Measurements from ENCODE around the gene MTFP1. TPM values are rescaled to one million over a fixed set of nuclear protein-coding genes. Genes with fewer than 3 reads are reported as not detected.

MTFP1 gene
- total and polyA plus RNA-seq, 4 donors: 6.8 to 20.2 (median 8.8) TPM

DNA sequence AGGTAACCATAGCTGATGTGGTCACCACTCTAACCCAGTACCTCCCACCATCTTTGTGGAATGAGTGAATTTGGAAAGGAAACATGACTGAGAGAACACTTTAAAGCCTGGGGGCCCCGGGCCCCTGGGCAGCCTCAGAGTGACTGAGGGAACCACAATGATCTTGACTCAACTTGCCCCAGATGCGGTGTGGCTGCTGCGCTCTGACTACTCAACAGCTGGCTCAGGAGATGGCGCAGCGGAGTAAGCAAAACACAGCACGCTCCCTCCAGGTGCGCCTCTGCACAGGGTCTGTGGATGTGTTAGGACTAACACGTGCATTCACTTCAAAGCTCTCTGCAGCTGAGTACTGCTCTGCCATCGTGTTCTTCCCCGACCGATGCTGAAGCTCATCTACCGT is 44.3 kb upstream of the MTFP1 start:
- H3K27me3 ChIP-seq (ENCODE audit: control insufficient read depth in 4 of 4, insufficient read depth in 4 of 4, low read length in 3 of 4): no peaks in the 10 kb centered on the region
- no peak overlapping the region for H3K27ac ChIP-seq (ENCODE audit: low read depth in 1 of 2, low read length in 2 of 2)
- no peak for DNase-seq (ENCODE audit: low spot score)
- H3K4me3 ChIP-seq (ENCODE audit: low read depth in 1 of 3, low read length in 3 of 3): no peak overlapping the region
- WGBS: 97% methylated on average over 12 of the region's 12 CpGs
- no peak for TF ChIP-seq YY1 (IDR thresholded peaks at IDR 0.05)
- TF ChIP-seq, protein P1, sequence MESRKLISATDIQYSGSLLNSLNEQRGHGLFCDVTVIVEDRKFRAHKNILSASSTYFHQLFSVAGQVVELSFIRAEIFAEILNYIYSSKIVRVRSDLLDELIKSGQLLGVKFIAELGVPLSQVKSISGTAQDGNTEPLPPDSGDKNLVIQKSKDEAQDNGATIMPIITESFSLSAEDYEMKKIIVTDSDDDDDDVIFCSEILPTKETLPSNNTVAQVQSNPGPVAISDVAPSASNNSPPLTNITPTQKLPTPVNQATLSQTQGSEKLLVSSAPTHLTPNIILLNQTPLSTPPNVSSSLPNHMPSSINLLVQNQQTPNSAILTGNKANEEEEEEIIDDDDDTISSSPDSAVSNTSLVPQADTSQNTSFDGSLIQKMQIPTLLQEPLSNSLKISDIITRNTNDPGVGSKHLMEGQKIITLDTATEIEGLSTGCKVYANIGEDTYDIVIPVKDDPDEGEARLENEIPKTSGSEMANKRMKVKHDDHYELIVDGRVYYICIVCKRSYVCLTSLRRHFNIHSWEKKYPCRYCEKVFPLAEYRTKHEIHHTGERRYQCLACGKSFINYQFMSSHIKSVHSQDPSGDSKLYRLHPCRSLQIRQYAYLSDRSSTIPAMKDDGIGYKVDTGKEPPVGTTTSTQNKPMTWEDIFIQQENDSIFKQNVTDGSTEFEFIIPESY (IDR thresholded peaks at IDR 0.05): no peak
- TF ChIP-seq, protein P2, sequence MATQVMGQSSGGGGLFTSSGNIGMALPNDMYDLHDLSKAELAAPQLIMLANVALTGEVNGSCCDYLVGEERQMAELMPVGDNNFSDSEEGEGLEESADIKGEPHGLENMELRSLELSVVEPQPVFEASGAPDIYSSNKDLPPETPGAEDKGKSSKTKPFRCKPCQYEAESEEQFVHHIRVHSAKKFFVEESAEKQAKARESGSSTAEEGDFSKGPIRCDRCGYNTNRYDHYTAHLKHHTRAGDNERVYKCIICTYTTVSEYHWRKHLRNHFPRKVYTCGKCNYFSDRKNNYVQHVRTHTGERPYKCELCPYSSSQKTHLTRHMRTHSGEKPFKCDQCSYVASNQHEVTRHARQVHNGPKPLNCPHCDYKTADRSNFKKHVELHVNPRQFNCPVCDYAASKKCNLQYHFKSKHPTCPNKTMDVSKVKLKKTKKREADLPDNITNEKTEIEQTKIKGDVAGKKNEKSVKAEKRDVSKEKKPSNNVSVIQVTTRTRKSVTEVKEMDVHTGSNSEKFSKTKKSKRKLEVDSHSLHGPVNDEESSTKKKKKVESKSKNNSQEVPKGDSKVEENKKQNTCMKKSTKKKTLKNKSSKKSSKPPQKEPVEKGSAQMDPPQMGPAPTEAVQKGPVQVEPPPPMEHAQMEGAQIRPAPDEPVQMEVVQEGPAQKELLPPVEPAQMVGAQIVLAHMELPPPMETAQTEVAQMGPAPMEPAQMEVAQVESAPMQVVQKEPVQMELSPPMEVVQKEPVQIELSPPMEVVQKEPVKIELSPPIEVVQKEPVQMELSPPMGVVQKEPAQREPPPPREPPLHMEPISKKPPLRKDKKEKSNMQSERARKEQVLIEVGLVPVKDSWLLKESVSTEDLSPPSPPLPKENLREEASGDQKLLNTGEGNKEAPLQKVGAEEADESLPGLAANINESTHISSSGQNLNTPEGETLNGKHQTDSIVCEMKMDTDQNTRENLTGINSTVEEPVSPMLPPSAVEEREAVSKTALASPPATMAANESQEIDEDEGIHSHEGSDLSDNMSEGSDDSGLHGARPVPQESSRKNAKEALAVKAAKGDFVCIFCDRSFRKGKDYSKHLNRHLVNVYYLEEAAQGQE (IDR thresholded peaks at IDR 0.05): no peak
- TF ChIP-seq, protein P3, sequence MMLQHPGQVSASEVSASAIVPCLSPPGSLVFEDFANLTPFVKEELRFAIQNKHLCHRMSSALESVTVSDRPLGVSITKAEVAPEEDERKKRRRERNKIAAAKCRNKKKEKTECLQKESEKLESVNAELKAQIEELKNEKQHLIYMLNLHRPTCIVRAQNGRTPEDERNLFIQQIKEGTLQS (IDR thresholded peaks at IDR 0.05): no peak
- no peak for TF ChIP-seq EGR1 (IDR thresholded peaks at IDR 0.05; ENCODE audit: low read depth in 2 of 2)
- TF ChIP-seq HNF4A (conservative IDR thresholded peaks at IDR 0.05): no peak
- H3K36me3 ChIP-seq (ENCODE audit: control insufficient read depth in 4 of 4, insufficient read depth in 3 of 4, low read depth in 1 of 4, low read length in 3 of 4): peaks cover 0 to 28% (median 6%) of the 10 kb centered on the region in 4 donors
- peaks cover 0 to 4% (median 2%) of the 10 kb centered on the region in 4 donors for H3K4me1 ChIP-seq (ENCODE audit: control insufficient read depth in 4 of 4, insufficient read depth in 4 of 4, low read length in 3 of 4)
- no peak overlapping the region for H3K9ac ChIP-seq (ENCODE audit: low read depth in 1 of 2, low read length in 2 of 2)
- no peaks in the 10 kb centered on the region for H3K9me3 ChIP-seq (ENCODE audit: control insufficient read depth in 4 of 4, low read length in 3 of 4)

DNA sequence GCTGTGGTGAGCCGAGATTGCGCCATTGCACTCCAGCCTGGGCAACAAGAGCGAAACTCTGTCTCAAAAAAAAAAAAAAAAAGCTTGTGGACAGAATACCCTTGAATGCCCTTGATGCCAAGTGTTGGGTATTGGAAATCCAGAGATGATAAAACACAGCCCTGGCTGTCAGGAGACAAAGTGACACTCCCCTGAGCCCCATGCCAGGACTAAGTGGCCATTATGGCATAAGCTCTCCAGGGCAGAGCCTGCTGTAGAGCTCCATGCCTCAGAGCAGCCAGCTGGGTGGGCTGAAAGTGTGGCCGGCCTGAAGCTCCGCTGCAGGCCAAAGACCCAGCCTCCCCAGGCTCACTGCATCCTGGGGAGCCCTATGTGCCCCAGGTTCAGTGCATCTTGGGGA is 43.2 kb upstream of the MTFP1 start:
- no peak overlapping the region for H3K27ac ChIP-seq (ENCODE audit: low read depth in 1 of 2, low read length in 2 of 2)
- H3K4me3 ChIP-seq (ENCODE audit: low read depth in 1 of 3, low read length in 3 of 3): no peak overlapping the region
- DNase-seq (ENCODE audit: low spot score): no peak
- no peak for TF ChIP-seq NR2F2 (IDR thresholded peaks at IDR 0.05)
- no peak for TF ChIP-seq GABPA (IDR thresholded peaks at IDR 0.05 in 1 of 2, conservative IDR thresholded peaks at IDR 0.05 in 1 of 2)
- no peak for TF ChIP-seq TAF1 (conservative IDR thresholded peaks at IDR 0.05)
- TF ChIP-seq RAD21 (IDR thresholded peaks at IDR 0.05): no peak
- no peak for TF ChIP-seq FOXA2 (IDR thresholded peaks at IDR 0.05)
- H3K4me1 ChIP-seq (ENCODE audit: control insufficient read depth in 4 of 4, insufficient read depth in 4 of 4, low read length in 3 of 4): peaks cover 3 to 11% (median 7%) of the 10 kb centered on the region in 4 donors
- WGBS: 98% methylated on average over 5 of the region's 5 CpGs
- peaks cover 0 to 25% (median 6%) of the 10 kb centered on the region in 4 donors for H3K36me3 ChIP-seq (ENCODE audit: control insufficient read depth in 4 of 4, insufficient read depth in 3 of 4, low read depth in 1 of 4, low read length in 3 of 4)
- no peaks in the 10 kb centered on the region for H3K9me3 ChIP-seq (ENCODE audit: control insufficient read depth in 4 of 4, low read length in 3 of 4)
- no peaks in the 10 kb centered on the region for H3K27me3 ChIP-seq (ENCODE audit: control insufficient read depth in 4 of 4, insufficient read depth in 4 of 4, low read length in 3 of 4)
- no peak overlapping the region for H3K9ac ChIP-seq (ENCODE audit: low read depth in 1 of 2, low read length in 2 of 2)

DNA sequence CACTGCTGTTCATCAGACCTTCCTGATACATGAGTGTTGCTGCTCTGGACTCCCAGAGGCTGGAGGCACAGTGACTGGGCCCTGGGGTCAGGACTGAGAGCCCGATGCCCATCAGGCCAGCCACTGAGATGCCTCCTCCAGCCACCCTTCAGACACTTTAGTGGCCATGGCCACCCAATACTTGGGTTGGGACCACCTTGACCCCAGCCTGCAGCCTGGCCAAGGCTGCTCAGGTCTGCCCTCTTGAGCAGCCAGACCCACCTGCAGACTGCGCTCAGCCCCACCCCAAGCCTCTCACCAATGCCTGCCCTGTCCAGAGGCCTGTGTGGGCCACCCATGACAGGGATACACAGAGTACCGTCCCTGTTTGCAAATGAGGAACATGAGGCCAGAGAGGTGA is 42.5 kb upstream of the MTFP1 start:
- Histone ChIP-seq H3K27ac (ENCODE audit: low read depth in 1 of 2, low read length in 2 of 2) (no peak overlapping the region), H3K4me3 (ENCODE audit: low read depth in 1 of 3, low read length in 3 of 3) (no peak overlapping the region), H3K4me1 (ENCODE audit: control insufficient read depth in 4 of 4, insufficient read depth in 4 of 4, low read length in 3 of 4) (peaks cover 6 to 14% (median 10%) of the 10 kb centered on the region in 4 donors), H3K9me3 (ENCODE audit: control insufficient read depth in 4 of 4, low read length in 3 of 4) (no peaks in the 10 kb centered on the region), H3K9ac (ENCODE audit: low read depth in 1 of 2, low read length in 2 of 2) (no peak overlapping the region), H3K27me3 (ENCODE audit: control insufficient read depth in 4 of 4, insufficient read depth in 4 of 4, low read length in 3 of 4) (no peaks in the 10 kb centered on the region), H3K36me3 (ENCODE audit: control insufficient read depth in 4 of 4, insufficient read depth in 3 of 4, low read depth in 1 of 4, low read length in 3 of 4) (peaks cover 0 to 21% (median 4%) of the 10 kb centered on the region in 4 donors)
- DNase-seq (ENCODE audit: low spot score): no peak
- 89% methylated on average over 3 of the region's 3 CpGs for WGBS
- TF ChIP-seq, protein P2 (IDR thresholded peaks at IDR 0.05): no peak
- TF ChIP-seq RAD21 (IDR thresholded peaks at IDR 0.05): no peak
- no peak for TF ChIP-seq FOXA1 (IDR thresholded peaks at IDR 0.05)
- no peak for TF ChIP-seq NR2F2 (IDR thresholded peaks at IDR 0.05)
- no peak for TF ChIP-seq SP1 (IDR thresholded peaks at IDR 0.05)
- TF ChIP-seq HNF4A (conservative IDR thresholded peaks at IDR 0.05): no peak
- no peak for TF ChIP-seq TAF1 (conservative IDR thresholded peaks at IDR 0.05)
- TF ChIP-seq YY1 (IDR thresholded peaks at IDR 0.05): no peak
- TF ChIP-seq EGR1 (IDR thresholded peaks at IDR 0.05; ENCODE audit: low read depth in 2 of 2): no peak
- TF ChIP-seq, protein P1 (IDR thresholded peaks at IDR 0.05): no peak
- no peak for TF ChIP-seq RXRA (IDR thresholded peaks at IDR 0.05)

Data from liver (tissue), 9 donors.